ENCODE results near the gene TMTC2.

The TMTC2 gene

GRCh38 chr12:83067981-83068380 is 381.3 kb downstream of the TMTC2 start:
- TF ChIP-seq CEBPB (IDR thresholded peaks at IDR 0.05) (no peak), YY1 (IDR thresholded peaks at IDR 0.05; ENCODE audit: low read depth) (no peak), EGR1 (IDR thresholded peaks at IDR 0.05) (no peak), TEAD4 (IDR thresholded peaks at IDR 0.05) (no peak), ZBTB7A (IDR thresholded peaks at IDR 0.05; ENCODE audit: low read depth) (no peak), USF1 (IDR thresholded peaks at IDR 0.05) (no peak), RAD21 (IDR thresholded peaks at IDR 0.05; ENCODE audit: low read depth) (no peak), MAX (IDR thresholded peaks at IDR 0.05) (no peak), EP300 (IDR thresholded peaks at IDR 0.05; ENCODE audit: borderline replicate concordance) (no peak), NFIC (IDR thresholded peaks at IDR 0.05) (no peak), REST (IDR thresholded peaks at IDR 0.05; ENCODE audit: low read depth) (no peak), TAF1 (IDR thresholded peaks at IDR 0.05; ENCODE audit: low read depth) (no peak), CREB1 (IDR thresholded peaks at IDR 0.05; ENCODE audit: low read depth) (no peak), TCF12 (IDR thresholded peaks at IDR 0.05; ENCODE audit: low read depth) (no peak), FOXM1 (IDR thresholded peaks at IDR 0.05; ENCODE audit: borderline replicate concordance, low read depth) (no peak)

- TF ChIP-seq TAF1 (IDR thresholded peaks at IDR 0.05; ENCODE audit: low read depth) (no peak), REST (IDR thresholded peaks at IDR 0.05; ENCODE audit: low read depth) (no peak), ZBTB7A (IDR thresholded peaks at IDR 0.05; ENCODE audit: low read depth) (no peak), NFIC (IDR thresholded peaks at IDR 0.05) (no peak), FOXM1 (IDR thresholded peaks at IDR 0.05; ENCODE audit: borderline replicate concordance, low read depth) (no peak), MAX (IDR thresholded peaks at IDR 0.05) (no peak), CEBPB (IDR thresholded peaks at IDR 0.05) (no peak), YY1 (IDR thresholded peaks at IDR 0.05; ENCODE audit: low read depth) (no peak), EGR1 (IDR thresholded peaks at IDR 0.05) (no peak), USF1 (IDR thresholded peaks at IDR 0.05) (no peak), TCF12 (IDR thresholded peaks at IDR 0.05; ENCODE audit: low read depth) (no peak), TEAD4 (IDR thresholded peaks at IDR 0.05) (no peak), EP300 (IDR thresholded peaks at IDR 0.05; ENCODE audit: borderline replicate concordance) (no peak), CREB1 (IDR thresholded peaks at IDR 0.05; ENCODE audit: low read depth) (no peak), RAD21 (IDR thresholded peaks at IDR 0.05; ENCODE audit: low read depth) (no peak)
Observed at GRCh38 chr12:83074358-83074894, 387.7 kb downstream of the TMTC2 start.

GRCh38 chr12:83075471-83075870 is 388.8 kb downstream of the TMTC2 start:
- TF ChIP-seq FOXM1 (IDR thresholded peaks at IDR 0.05; ENCODE audit: borderline replicate concordance, low read depth) (no peak), CEBPB (IDR thresholded peaks at IDR 0.05) (no peak), ZBTB7A (IDR thresholded peaks at IDR 0.05; ENCODE audit: low read depth) (no peak), TEAD4 (IDR thresholded peaks at IDR 0.05) (no peak), EGR1 (IDR thresholded peaks at IDR 0.05) (no peak), CREB1 (IDR thresholded peaks at IDR 0.05; ENCODE audit: low read depth) (no peak)

- TF ChIP-seq MAX (IDR thresholded peaks at IDR 0.05) (no peak), NFIC (IDR thresholded peaks at IDR 0.05) (no peak), USF1 (IDR thresholded peaks at IDR 0.05) (no peak), TCF12 (IDR thresholded peaks at IDR 0.05; ENCODE audit: low read depth) (no peak), ZBTB7A (IDR thresholded peaks at IDR 0.05; ENCODE audit: low read depth) (no peak), TAF1 (IDR thresholded peaks at IDR 0.05; ENCODE audit: low read depth) (no peak), CEBPB (IDR thresholded peaks at IDR 0.05) (no peak), TEAD4 (IDR thresholded peaks at IDR 0.05) (no peak), RAD21 (IDR thresholded peaks at IDR 0.05; ENCODE audit: low read depth) (no peak), EGR1 (IDR thresholded peaks at IDR 0.05) (no peak), FOXM1 (IDR thresholded peaks at IDR 0.05; ENCODE audit: borderline replicate concordance, low read depth) (no peak), EP300 (IDR thresholded peaks at IDR 0.05; ENCODE audit: borderline replicate concordance) (no peak), CREB1 (IDR thresholded peaks at IDR 0.05; ENCODE audit: low read depth) (no peak), REST (IDR thresholded peaks at IDR 0.05; ENCODE audit: low read depth) (no peak)
Observed at GRCh38 chr12:83077041-83077440, 390.3 kb downstream of the TMTC2 start.
